ENCODE data around the gene AKAP12.
"Not testable (repeated sequence)": the region's sequence is repeated elsewhere in the genome, so short reads cannot be mapped to it uniquely, and the experiment has no call there.

AKAP12 gene

GRCh38 chr6:151340219-151340978 is 100.6 kb downstream of the AKAP12 start:
- DNase-seq (ENCODE audit: low read depth in 1 of 2, low spot score in 1 of 2), result no peak

GRCh38 chr6:151341476-151342195 is 101.9 kb downstream of the AKAP12 start:
- DNase-seq (ENCODE audit: low read depth in 1 of 2, low spot score in 1 of 2), result no peak

- DNase-seq (ENCODE audit: low read depth in 1 of 2, low spot score in 1 of 2), result not testable (repeated sequence)
These were observed 103.0 kb downstream of the AKAP12 start for GRCh38 chr6:151342750-151343149.

GRCh38 chr6:151349651-151350270 is 110.0 kb downstream of the AKAP12 start:
- DNase-seq (ENCODE audit: low read depth in 1 of 2, low spot score in 1 of 2), result no peak

GRCh38 chr6:151350442-151351145 is 110.8 kb downstream of the AKAP12 start:
- DNase-seq (ENCODE audit: low read depth in 1 of 2, low spot score in 1 of 2), result no peak

- DNase-seq (ENCODE audit: low read depth in 1 of 2, low spot score in 1 of 2), result no peak
These were observed 111.5 kb downstream of the AKAP12 start for GRCh38 chr6:151351146-151351700.

GRCh38 chr6:151351731-151352130 is 112.0 kb downstream of the AKAP12 start:
- DNase-seq (ENCODE audit: low read depth in 1 of 2, low spot score in 1 of 2), result no peak

GRCh38 chr6:151352410-151353396 is 112.9 kb downstream of the AKAP12 start:
- DNase-seq (ENCODE audit: low read depth in 1 of 2, low spot score in 1 of 2), result no peak

- no peak for DNase-seq (ENCODE audit: low read depth in 1 of 2, low spot score in 1 of 2)
These were observed 114.0 kb downstream of the AKAP12 start for GRCh38 chr6:151353795-151354194.

GRCh38 chr6:151356983-151357382 is 117.2 kb downstream of the AKAP12 start:
- DNase-seq (ENCODE audit: low read depth in 1 of 2, low spot score in 1 of 2), result not testable (repeated sequence)

- no peak for DNase-seq (ENCODE audit: low read depth in 1 of 2, low spot score in 1 of 2)
These were observed 118.1 kb downstream of the AKAP12 start for GRCh38 chr6:151357758-151358436.

- DNase-seq (ENCODE audit: low read depth in 1 of 2, low spot score in 1 of 2), result no peak
These were observed 118.7 kb downstream of the AKAP12 start for GRCh38 chr6:151358475-151358874.

- no peak for DNase-seq (ENCODE audit: low read depth in 1 of 2, low spot score in 1 of 2)
These were observed 119.7 kb downstream of the AKAP12 start for GRCh38 chr6:151359486-151359885.

- no peak for DNase-seq (ENCODE audit: low read depth in 1 of 2, low spot score in 1 of 2)
These were observed 125.5 kb downstream of the AKAP12 start for GRCh38 chr6:151365233-151365632.

GRCh38 chr6:151370509-151371078 is 130.8 kb downstream of the AKAP12 start:
- DNase-seq (ENCODE audit: low read depth in 1 of 2, low spot score in 1 of 2), result no peak

GRCh38 chr6:151372164-151372563 is 132.4 kb downstream of the AKAP12 start:
- DNase-seq (ENCODE audit: low read depth in 1 of 2, low spot score in 1 of 2), result no peak

- no peak for DNase-seq (ENCODE audit: low read depth in 1 of 2, low spot score in 1 of 2)
These were observed 134.4 kb downstream of the AKAP12 start for GRCh38 chr6:151374036-151374683.

- DNase-seq (ENCODE audit: low read depth in 1 of 2, low spot score in 1 of 2), result no peak
These were observed 136.1 kb downstream of the AKAP12 start for GRCh38 chr6:151375833-151376232.

- DNase-seq (ENCODE audit: low read depth in 1 of 2, low spot score in 1 of 2), result no peak
These were observed 136.7 kb downstream of the AKAP12 start for GRCh38 chr6:151376440-151376839.

All from stimulated activated CD4-positive, alpha-beta T cell treated with anti-CD3 and anti-CD28 coated beads, Interleukin-15, amount 100 ng/mL, for 1 hour (primary cell).